SU-DHL-6 (cell line): Measurements from ENCODE around the gene FGF7.

Source experiments
- CTCF ChIP-seq: fragments of 200-600 bp; sonication (generic); IDR thresholded peaks from one replicate; pipeline ENCODE4 v1.5.1; 2017; ENCODE audit warnings: antibody characterized with exemption, mild to moderate bottlenecking, low read length, moderate library complexity; ENCODE audit not compliant: insufficient read depth, poor library complexity, severe bottlenecking
- EZH2phosphoT487 ChIP-seq: fragments of 200-600 bp; sonication (generic), shearing (Covaris generic); conservative IDR thresholded peaks from 2 replicates; pipeline ENCODE4 v1.6.1; 2018; ENCODE audit warnings: mild to moderate bottlenecking, antibody characterized with exemption, low read length, moderate library complexity, mixed read lengths

- TF ChIP-seq CTCF (no peak), EZH2phosphoT487 (no peak)
These were observed 4.2 kb upstream of the FGF7 start for GRCh38 chr15:49418811-49419210.
